Cardiac fibroblast (primary cell): ENCODE measurements around the gene CERS3.

Experiments
- DNase-seq, 2 donors: peaks; one replicate each; pipeline versions ENCODE4 v3.0.0 to v3.0.0-alpha.2; 2010; ENCODE audit warnings: low read depth in 2 of 2
- H3K4me3 ChIP-seq, 2 donors: replicated peaks in 1 of 2; 1 replicate in 1 of 2; 2 replicates in 1 of 2; pipeline ENCODE4 v1.5.1; 2011; ENCODE audit warnings: low read depth in 2 of 2, low read length in 2 of 2, mild to moderate bottlenecking in 2 of 2, moderate library complexity in 1 of 2
- CTCF ChIP-seq: IDR thresholded peaks from one replicate; pipeline ENCODE4 v1.5.1; 2011; ENCODE audit warnings: low read depth, mild to moderate bottlenecking, low read length, inconsistent platforms

The CERS3 gene

GRCh38 chr15:100520132-100520921, 8.4 kb downstream of the CERS3 start:
- H3K4me3 ChIP-seq = no peak overlapping the region
- no peak for TF ChIP-seq CTCF
- no peak for DNase-seq

GRCh38 chr15:100517846-100518245, 10.9 kb downstream of the CERS3 start:
- H3K4me3 ChIP-seq = no peak overlapping the region
- DNase-seq = no peak
- TF ChIP-seq CTCF = no peak

- no peak for DNase-seq
- TF ChIP-seq CTCF = no peak
- H3K4me3 ChIP-seq = no peak overlapping the region
These were observed 11.9 kb downstream of the CERS3 start for GRCh38 chr15:100516643-100517512.

GRCh38 chr15:100515758-100516157, 13.0 kb downstream of the CERS3 start:
- no peak overlapping the region for H3K4me3 ChIP-seq
- no peak for TF ChIP-seq CTCF
- DNase-seq = no peak

- no peak for TF ChIP-seq CTCF
- DNase-seq = no peak
- no peak overlapping the region for H3K4me3 ChIP-seq
These were observed 20.0 kb downstream of the CERS3 start for GRCh38 chr15:100508641-100509300.

- no peak for TF ChIP-seq CTCF
- no peak overlapping the region for H3K4me3 ChIP-seq
- DNase-seq = peak in 1 of 2 donors; percentile 2
These were observed 26.1 kb downstream of the CERS3 start for GRCh38 chr15:100502651-100503050.
